Measurements from ENCODE around the gene PFN3. TPM values are rescaled to one million over a fixed set of nuclear protein-coding genes. Genes with fewer than 3 reads are reported as not detected.
"Not testable (repeated sequence)": the region's sequence is repeated elsewhere in the genome, so short reads cannot be mapped to it uniquely, and the experiment has no call there.

PFN3 gene
- total RNA-seq, 1 experiment from 2014 or later = 0.48 TPM

GRCh38 chr5:177361418-177362291, 38.8 kb downstream of the PFN3 start:
- Mint-ChIP-seq H3K36me3 (no peaks in the 10 kb centered on the region), H3K27ac (no peak overlapping the region), H3K4me3 (peak overlapping the region; percentile 76), H3K4me1 (peaks cover 39% of the 10 kb centered on the region), H3K9me3 (no peaks in the 10 kb centered on the region), H3K27me3 (ENCODE audit: low read depth) (peaks cover 14% of the 10 kb centered on the region)
- POLR2A ChIA-PET = no interaction called here
- no peak for ATAC-seq
- TF ChIP-seq AR (CRISPR knock-in tag; IDR thresholded peaks at IDR 0.05) (no peak), GTF2I (CRISPR knock-in tag; conservative IDR thresholded peaks at IDR 0.05) (no peak), SMAD3 (CRISPR knock-in tag; IDR thresholded peaks at IDR 0.05; ENCODE audit: borderline replicate concordance) (no peak), NFE2L1 (CRISPR knock-in tag; IDR thresholded peaks at IDR 0.05) (no peak), HMGA2 (CRISPR knock-in tag; IDR thresholded peaks at IDR 0.05) (no peak), ZNF263 (CRISPR knock-in tag; IDR thresholded peaks at IDR 0.05; ENCODE audit: low read depth) (no peak)
- TF ChIP-seq, protein P1, sequence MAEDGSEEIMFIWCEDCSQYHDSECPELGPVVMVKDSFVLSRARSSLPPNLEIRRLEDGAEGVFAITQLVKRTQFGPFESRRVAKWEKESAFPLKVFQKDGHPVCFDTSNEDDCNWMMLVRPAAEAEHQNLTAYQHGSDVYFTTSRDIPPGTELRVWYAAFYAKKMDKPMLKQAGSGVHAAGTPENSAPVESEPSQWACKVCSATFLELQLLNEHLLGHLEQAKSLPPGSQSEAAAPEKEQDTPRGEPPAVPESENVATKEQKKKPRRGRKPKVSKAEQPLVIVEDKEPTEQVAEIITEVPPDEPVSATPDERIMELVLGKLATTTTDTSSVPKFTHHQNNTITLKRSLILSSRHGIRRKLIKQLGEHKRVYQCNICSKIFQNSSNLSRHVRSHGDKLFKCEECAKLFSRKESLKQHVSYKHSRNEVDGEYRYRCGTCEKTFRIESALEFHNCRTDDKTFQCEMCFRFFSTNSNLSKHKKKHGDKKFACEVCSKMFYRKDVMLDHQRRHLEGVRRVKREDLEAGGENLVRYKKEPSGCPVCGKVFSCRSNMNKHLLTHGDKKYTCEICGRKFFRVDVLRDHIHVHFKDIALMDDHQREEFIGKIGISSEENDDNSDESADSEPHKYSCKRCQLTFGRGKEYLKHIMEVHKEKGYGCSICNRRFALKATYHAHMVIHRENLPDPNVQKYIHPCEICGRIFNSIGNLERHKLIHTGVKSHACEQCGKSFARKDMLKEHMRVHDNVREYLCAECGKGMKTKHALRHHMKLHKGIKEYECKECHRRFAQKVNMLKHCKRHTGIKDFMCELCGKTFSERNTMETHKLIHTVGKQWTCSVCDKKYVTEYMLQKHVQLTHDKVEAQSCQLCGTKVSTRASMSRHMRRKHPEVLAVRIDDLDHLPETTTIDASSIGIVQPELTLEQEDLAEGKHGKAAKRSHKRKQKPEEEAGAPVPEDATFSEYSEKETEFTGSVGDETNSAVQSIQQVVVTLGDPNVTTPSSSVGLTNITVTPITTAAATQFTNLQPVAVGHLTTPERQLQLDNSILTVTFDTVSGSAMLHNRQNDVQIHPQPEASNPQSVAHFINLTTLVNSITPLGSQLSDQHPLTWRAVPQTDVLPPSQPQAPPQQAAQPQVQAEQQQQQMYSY (CRISPR knock-in tag; IDR thresholded peaks at IDR 0.05) = no peak
- CTCF ChIA-PET = interaction anchor here (0.5 to 4.6 kb wide), 10 partner anchors 7 to 93 kb away, joined by 3 to 26 read pairs (median 5); partner anchors contain the start of gene GRK6
- DNase-seq (ENCODE audit: low spot score) = no peak

DNA sequence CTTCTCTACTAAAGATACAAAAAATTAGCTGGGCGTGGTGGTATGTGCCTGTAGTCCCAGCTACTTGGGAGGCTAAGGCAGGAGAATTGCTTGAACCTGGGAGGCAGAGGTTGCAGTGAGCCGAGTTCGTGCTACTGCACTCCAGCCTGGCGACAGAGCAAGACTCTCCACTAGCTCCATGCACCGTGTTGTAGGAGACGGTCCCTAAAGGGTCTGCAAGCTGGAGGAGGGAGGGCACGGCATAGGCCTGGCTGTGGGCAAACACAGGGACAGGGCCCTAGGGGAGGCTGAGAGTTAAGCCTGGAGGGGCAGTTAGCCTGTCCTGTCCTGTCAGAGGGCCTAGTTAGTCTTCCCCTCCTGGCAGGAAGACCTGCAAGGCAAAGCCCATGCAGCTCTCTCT, 39.7 kb downstream of the PFN3 start:
- Mint-ChIP-seq H3K4me1 (peaks cover 32% of the 10 kb centered on the region), H3K27me3 (ENCODE audit: low read depth) (peaks cover 20% of the 10 kb centered on the region)
- ATAC-seq; H3K36me3 Mint-ChIP-seq; H3K9me3 Mint-ChIP-seq; DNase-seq (ENCODE audit: low spot score); H3K4me3 Mint-ChIP-seq; POLR2A ChIA-PET; H3K27ac Mint-ChIP-seq: not testable (repeated sequence)
- CTCF ChIA-PET = interaction anchor here (1.0 to 4.6 kb wide), 9 partner anchors 8 to 51 kb away, joined by 3 to 26 read pairs (median 4); no protein-coding TSS in a partner anchor

DNA sequence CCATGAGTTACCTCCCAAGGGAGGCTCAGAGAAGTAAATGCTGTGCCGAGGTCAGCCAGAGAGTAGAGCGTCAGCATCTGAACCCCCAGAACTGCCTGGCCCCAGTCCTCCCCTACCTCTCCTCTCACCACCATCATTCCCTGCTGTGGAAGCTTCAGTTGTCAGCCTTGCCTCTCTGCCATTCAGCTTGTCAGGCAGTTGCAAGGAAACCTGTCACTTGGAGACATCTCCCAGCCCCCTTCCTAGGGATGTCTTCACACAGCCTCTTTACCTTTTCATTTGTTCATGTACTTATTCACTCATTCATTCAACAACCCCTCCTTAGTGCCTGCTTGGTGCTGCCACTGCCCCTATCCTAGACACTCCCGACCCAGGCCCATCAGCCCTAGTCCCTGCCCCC, 40.6 kb downstream of the PFN3 start:
- POLR2A ChIA-PET = interaction anchor here (0.6 kb wide), 1 partner anchor 8 kb away, joined by 3 read pairs; no protein-coding TSS in a partner anchor
- Mint-ChIP-seq H3K27me3 (ENCODE audit: low read depth) (peaks cover 29% of the 10 kb centered on the region), H3K9me3 (peaks cover 11% of the 10 kb centered on the region), H3K27ac (no peak overlapping the region), H3K36me3 (no peaks in the 10 kb centered on the region), H3K4me3 (no peak overlapping the region), H3K4me1 (peaks cover 25% of the 10 kb centered on the region)
- TF ChIP-seq, protein P2, sequence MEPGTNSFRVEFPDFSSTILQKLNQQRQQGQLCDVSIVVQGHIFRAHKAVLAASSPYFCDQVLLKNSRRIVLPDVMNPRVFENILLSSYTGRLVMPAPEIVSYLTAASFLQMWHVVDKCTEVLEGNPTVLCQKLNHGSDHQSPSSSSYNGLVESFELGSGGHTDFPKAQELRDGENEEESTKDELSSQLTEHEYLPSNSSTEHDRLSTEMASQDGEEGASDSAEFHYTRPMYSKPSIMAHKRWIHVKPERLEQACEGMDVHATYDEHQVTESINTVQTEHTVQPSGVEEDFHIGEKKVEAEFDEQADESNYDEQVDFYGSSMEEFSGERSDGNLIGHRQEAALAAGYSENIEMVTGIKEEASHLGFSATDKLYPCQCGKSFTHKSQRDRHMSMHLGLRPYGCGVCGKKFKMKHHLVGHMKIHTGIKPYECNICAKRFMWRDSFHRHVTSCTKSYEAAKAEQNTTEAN (CRISPR knock-in tag; IDR thresholded peaks at IDR 0.05) = no peak
- no peak for TF ChIP-seq ZNF219 (CRISPR knock-in tag; IDR thresholded peaks at IDR 0.05; ENCODE audit: borderline replicate concordance)
- TF ChIP-seq, protein P3, sequence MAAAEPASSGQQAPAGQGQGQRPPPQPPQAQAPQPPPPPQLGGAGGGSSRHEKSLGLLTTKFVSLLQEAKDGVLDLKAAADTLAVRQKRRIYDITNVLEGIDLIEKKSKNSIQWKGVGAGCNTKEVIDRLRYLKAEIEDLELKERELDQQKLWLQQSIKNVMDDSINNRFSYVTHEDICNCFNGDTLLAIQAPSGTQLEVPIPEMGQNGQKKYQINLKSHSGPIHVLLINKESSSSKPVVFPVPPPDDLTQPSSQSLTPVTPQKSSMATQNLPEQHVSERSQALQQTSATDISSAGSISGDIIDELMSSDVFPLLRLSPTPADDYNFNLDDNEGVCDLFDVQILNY (CRISPR knock-in tag; IDR thresholded peaks at IDR 0.05) = no peak
- CTCF ChIA-PET = interaction anchor here (1.0 to 4.6 kb wide), 8 partner anchors 9 to 50 kb away, joined by 3 to 26 read pairs (median 5); no protein-coding TSS in a partner anchor
- ATAC-seq (no peak), DNase-seq (ENCODE audit: low spot score) (no peak)
